ENCODE measurements around the gene UPP2.

Gene UPP2

DNA sequence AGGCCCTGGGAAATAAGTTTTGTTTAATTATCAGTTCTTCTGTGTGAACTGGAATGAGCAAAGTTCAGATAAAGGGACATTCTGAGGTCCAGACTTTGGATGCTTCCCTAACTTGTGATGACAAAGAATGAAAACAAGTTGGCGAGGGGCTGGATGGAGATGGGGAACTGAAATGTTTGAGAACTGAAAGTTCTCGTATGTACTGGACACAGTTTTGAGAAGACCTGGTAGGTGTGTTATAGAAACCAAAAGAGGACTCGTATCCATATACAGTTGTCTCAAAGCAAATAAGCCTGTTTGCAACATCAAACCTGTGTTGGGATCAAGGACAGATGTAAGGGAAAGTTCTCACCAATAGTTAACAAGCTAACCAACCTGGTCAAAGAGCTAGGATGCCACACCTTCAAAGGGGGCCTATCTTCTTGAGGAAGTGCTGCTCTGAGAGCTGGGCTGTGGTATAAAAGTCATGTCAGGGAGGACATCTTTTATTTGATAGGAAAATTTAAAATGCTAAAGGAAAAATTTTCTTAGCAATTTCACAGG, at the start of gene UPP2:
Gene UPP2, plus strand, starts transcription at position 493 of the 543 bp plus-strand sequence. CDS start 188 bp downstream, outside the sequence.
- peak; percentile 55 for FAIRE-seq
- no peak for DNase-seq (ENCODE audit: extremely low spot score, insufficient read length, low read depth)

DNA sequence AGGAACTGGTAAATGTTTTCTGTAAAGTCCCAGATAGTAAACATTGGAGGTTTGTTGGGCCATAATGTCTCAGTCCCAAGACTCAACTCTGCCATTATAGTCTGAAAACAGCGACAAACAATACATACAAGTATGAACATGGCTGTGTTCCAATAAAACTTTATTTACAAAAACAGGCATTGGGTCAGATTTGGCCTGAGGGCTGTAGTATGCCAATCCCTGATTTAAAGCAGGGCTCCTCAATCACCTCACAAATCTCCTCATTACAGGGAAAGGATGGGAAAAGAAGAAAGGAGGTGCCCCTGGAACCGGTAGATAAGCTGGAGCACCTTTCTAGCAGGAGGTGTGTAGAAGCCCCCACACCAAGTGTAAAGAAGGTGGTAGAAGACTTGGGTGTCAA, 48.9 kb upstream of the UPP2 start:
- FAIRE-seq, result no peak
- DNase-seq (ENCODE audit: extremely low spot score, insufficient read length, low read depth), result no peak

GRCh38 chr2:158056875-158057274, 44.8 kb upstream of the UPP2 start:
- FAIRE-seq (no peak), DNase-seq (ENCODE audit: extremely low spot score, insufficient read length, low read depth) (no peak)

DNA sequence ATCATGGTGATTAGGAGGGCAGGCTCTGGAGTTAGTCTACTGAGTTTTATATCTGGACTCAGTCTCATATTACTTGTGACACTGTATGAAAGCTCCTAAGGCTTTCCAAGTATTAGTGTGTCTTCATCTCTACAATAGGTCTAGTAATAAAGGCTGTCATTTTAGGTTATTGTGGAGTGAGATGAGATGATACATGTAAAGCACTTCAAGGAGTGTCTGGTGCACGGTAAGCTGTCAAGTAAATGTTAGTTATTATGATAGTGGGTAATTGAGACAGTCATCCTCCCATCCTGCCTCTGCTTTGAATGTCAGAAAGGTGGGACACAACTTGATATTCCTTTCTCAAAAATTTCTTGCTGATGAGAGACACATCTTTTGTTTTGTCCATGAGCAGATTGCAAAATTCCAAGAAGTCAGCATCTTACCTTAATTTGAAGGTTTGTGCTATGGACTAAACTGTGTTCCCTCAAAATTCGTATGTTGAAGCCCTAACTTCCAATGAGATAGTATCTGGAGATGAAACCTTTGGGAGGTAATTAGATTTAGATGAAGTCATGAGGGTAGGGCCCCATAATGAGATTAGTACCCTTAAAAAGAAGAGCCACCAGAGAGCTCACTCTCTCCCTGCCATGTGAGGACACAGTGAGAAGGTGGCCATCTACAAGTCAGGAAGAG, 41.4 kb upstream of the UPP2 start:
- DNase-seq (ENCODE audit: extremely low spot score, insufficient read length, low read depth) (no peak), FAIRE-seq (no peak)

DNA sequence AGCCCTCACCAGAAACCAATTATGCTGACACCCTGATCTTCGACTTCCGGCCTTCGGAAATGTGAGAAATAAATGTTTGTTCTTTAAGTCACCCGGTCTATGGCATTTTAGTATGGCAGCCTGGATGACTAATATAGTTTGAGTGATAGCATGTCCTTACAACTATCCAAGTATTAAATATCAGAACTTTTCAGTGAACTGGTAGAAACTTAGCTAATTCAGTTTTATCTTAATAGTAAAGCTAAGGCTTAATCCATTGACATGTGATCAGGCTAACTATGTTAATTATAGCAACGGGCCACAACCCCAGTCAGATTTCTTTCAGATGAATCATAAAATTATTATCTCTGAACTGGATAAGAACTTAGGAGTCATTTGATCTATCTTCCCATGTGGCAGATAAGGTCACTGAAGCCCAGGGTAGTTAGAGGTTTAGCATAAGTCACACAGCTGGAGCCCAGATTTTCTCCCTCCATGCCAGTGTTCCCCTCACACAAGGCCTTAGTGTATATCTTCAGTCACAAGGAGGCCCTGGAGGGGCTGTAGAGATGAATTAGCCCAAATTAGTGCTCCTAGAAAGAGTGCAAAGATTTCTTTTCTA, 40.7 kb upstream of the UPP2 start:
- DNase-seq (ENCODE audit: extremely low spot score, insufficient read length, low read depth) (no peak), FAIRE-seq (no peak)

DNA sequence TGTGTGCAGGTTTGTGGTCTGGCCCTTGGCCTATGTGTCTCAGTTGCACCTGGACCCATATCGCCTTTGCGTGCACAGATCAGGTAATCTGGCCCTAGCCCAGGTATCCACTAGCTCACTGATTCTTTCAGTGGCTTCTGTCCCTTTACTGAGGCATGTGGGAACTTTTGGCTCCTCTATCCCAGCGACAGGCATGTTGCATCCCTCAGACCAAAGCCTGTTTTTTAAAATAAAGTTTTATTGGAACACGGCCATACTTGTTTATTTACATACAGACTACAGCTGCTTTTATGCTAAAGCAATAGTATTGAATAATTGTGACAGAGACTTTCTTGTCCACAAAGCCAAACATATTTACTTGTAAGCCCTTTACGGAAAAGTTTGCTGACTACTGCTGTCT, 39.9 kb upstream of the UPP2 start:
- DNase-seq (ENCODE audit: extremely low spot score, insufficient read length, low read depth) (no peak), FAIRE-seq (no peak)

DNA sequence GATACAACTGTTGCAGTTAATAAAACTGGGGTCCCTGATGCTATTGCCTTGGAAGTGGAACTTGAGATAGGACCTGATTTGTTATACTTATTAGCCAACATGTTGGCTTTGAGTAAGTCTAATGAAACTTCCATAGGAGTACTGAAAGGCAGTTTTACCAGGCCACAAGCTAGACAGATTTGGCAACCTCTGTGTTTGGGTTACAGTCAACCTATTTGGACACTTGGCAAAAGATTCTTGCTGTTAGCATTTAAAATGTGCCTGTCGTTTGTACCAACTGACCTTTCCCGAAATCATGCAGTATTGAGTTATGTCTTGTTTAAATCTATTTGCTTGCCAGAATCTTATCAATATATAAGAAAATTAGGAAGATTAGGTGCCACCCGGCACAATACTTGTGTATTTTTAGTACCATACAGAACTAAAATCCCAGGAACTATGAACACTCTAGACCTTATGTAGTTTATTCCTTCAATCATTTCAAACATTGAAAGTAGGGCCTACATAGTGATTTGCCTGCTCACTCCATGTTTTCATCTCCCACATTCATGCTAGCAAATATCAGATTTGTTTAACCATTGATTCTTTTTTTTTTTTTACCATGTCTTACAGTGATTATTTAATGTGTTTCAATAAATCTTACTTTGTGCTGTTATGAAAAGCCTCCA, 35.5 kb upstream of the UPP2 start:
- FAIRE-seq (no peak), DNase-seq (ENCODE audit: extremely low spot score, insufficient read length, low read depth) (no peak)

DNA sequence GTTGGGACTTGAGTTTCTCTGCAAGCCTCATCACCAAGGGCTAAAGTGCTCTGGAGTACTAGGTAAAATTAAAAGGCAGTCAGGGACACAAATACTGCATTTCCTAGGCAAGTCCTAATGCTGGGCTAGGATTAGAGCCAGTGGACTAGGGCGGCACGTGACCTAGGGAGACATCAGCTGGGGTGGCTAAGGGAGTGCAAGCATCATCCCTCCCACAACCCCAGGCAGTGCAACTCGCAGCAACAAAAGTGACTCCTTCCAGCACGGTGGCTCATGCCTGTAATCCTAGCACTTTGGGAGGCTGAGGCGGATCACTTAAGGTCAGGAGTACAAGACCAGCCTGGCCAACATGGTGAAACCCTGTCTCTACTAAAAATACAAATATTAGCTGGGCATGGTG, 30.7 kb upstream of the UPP2 start:
- no peak for DNase-seq (ENCODE audit: extremely low spot score, insufficient read length, low read depth)
- FAIRE-seq, result no peak

DNA sequence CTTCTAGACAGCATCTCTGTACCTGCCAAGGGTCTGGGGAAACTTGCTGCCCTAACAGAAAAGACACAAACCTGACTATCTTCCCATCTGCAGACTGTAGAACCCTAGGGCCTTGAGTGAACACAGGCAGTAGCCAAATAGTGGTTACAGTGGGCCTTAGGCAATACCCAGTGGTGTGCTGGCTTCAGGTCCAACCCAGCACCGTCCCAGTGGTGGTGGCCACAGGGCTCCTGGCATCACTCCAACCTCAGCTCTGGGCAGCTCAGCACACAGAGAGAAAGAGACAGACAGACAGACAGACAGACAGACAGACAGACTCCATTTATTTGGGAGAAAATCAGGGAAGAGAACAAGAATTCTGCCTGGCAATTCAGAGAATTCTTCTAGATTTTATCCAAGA, 29.3 kb upstream of the UPP2 start:
- no peak for FAIRE-seq
- DNase-seq (ENCODE audit: extremely low spot score, insufficient read length, low read depth), result no peak

- DNase-seq (ENCODE audit: extremely low spot score, insufficient read length, low read depth) (no peak), FAIRE-seq (no peak)
Measured at GRCh38 chr2:158079672-158080071, 22.0 kb upstream of the UPP2 start.

DNA sequence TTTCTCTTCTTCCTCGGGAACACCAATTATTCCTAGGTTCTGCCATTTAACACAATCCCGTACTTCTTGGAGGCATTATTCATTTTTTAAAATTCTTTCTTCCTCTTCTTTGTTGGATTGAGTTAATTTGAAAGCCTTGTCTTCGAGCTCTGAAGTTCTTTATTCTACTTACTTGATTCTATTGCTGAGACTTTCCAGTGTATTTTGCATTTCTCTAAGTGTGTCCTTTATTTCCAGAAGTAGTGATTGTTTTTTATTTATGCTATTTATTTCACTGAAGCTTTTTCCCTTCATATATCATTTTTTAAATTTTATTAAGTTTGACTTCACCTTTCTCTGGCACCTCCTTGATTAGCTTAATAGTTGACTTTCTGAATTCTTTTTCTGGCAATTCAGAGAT, 13.6 kb upstream of the UPP2 start:
- DNase-seq (ENCODE audit: extremely low spot score, insufficient read length, low read depth), result no peak
- FAIRE-seq, result no peak

DNA sequence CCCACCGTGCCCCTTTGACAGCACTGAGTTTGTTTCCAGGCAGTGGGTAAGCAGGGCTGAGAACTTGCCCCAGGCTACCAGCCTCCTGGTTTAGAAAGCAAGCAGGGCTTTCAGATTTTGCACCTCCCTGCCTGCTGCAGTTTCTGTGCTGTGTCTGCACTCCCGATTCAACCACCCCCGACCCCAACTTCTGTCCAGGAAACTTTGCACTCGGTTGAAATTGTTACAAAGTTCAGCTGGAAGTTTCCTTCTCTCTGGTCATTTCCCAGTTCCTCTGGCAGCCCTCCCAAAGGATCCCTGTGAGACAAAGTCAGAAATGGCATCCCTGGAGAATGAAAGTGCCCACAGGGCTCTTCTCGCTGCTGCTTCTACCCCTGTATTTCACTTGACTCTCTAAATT, 12.4 kb upstream of the UPP2 start:
- FAIRE-seq, result no peak
- no peak for DNase-seq (ENCODE audit: extremely low spot score, insufficient read length, low read depth)

DNA sequence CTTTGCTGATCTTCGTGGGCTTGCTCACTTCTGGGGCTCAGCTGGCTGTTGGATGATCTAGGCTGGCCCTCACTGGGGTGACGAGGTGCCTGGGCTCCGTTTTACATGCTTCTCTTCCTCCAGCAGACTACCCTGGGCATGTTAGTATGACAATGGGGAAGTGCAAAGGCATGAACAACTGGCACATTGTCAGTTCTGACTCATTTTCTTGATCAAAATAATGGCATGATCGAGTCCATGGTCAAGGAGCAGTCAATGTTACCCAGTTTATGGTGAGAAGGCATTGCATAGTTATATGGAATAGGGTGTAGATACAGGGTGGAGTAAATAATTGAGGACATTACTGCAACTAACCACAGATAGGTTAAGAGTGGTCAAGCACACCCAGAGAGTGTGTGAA, 10.0 kb upstream of the UPP2 start:
- DNase-seq (ENCODE audit: extremely low spot score, insufficient read length, low read depth), result no peak
- FAIRE-seq, result no peak

GRCh38 chr2:158094487-158095092, 7.1 kb upstream of the UPP2 start:
- no peak for FAIRE-seq
- no peak for DNase-seq (ENCODE audit: extremely low spot score, insufficient read length, low read depth)

DNA sequence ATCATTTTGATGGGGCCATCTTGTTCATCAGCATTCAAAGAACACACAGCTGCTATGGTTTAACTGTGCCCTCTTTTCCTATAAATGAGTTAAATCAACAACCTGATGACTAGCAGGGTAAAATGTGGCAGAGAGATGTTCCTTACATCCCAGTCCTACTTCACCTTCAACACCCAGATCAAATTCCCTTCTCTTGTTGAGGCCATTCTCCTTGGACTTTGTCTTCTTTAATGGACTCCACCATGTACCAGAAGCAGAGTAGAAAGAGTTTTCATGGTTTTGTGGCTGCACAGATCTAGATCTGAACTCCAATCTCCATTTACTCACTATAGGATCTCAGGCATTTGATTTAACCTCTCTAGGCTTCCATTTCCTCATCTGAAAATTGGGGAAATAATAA, 6.4 kb upstream of the UPP2 start:
- FAIRE-seq (no peak), DNase-seq (ENCODE audit: extremely low spot score, insufficient read length, low read depth) (no peak)

GRCh38 chr2:158095912-158096311, 5.8 kb upstream of the UPP2 start:
- no peak for DNase-seq (ENCODE audit: extremely low spot score, insufficient read length, low read depth)
- no peak for FAIRE-seq

GRCh38 chr2:158097481-158097880, 4.2 kb upstream of the UPP2 start:
- no peak for FAIRE-seq
- no peak for DNase-seq (ENCODE audit: extremely low spot score, insufficient read length, low read depth)

DNA sequence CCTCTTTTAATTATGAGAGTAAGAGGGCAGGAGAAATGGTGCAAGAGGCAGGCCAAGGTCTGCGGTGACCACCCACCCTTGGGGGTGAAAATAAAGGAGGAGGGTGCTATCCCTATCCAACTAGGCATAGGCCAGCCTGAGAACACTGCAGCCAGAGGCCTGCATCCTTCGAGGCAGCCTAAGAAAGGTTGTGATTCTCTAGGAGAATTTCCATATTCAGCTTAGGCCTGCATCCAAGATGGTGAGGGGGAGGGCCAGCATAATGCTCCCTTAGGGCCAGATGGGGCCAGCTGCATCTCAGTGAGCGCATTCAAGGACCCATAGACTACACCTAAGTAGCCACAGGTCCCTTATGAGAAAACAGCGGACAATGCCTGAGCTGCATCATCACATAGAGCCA, 3.5 kb upstream of the UPP2 start:
- FAIRE-seq, result no peak
- DNase-seq (ENCODE audit: extremely low spot score, insufficient read length, low read depth), result no peak

- FAIRE-seq (no peak), DNase-seq (ENCODE audit: extremely low spot score, insufficient read length, low read depth) (no peak)
Measured at GRCh38 chr2:158099716-158100115, 2.0 kb upstream of the UPP2 start.

GRCh38 chr2:158100411-158100810, 1.3 kb upstream of the UPP2 start:
- no peak for FAIRE-seq

GRCh38 chr2:158102446-158102845, 770 bp downstream of the UPP2 start:
- DNase-seq (ENCODE audit: extremely low spot score, insufficient read length, low read depth) (no peak), FAIRE-seq (no peak)

More at GRCh38 chr2:158100411-158100810, 1.3 kb upstream of the UPP2 start:
- DNase-seq (ENCODE audit: extremely low spot score, insufficient read length, low read depth), result no peak
